ENCODE results near the gene ADA.

- no peak for TF ChIP-seq CTCF (IDR thresholded peaks at IDR 0.05)
- no peak for TF ChIP-seq POLR2A (IDR thresholded peaks at IDR 0.05)
- TF ChIP-seq POLR2AphosphoS5 (IDR thresholded peaks at IDR 0.05) = no peak
Measured at GRCh38 chr20:44609006-44609515, 42.4 kb downstream of the ADA start.
